ENCODE data around the gene GOLGA8F. TPM values are rescaled to one million over a fixed set of nuclear protein-coding genes. Genes with fewer than 3 reads are reported as not detected.
"Not testable (repeated sequence)": the region's sequence is repeated elsewhere in the genome, so short reads cannot be mapped to it uniquely, and the experiment has no call there.

GOLGA8F gene
- total RNA-seq, 1 experiment from 2014 or later: not detected

- H3K14ac ChIP-seq (ENCODE audit: insufficient read depth, low read length); H3K27me3 Mint-ChIP-seq (ENCODE audit: low read depth); H2BK5ac ChIP-seq (ENCODE audit: insufficient read length, low read length); H3T11ph ChIP-seq (ENCODE audit: low read length); H3K4ac ChIP-seq (ENCODE audit: low read depth, low read length); H3K27me3 ChIP-seq (ENCODE audit: insufficient read depth, low read length); H4K91ac ChIP-seq (ENCODE audit: insufficient read length, low read depth, low read length); H2BK120ac ChIP-seq (ENCODE audit: low read depth, low read length, poor library complexity, severe bottlenecking); H3K23me2 ChIP-seq (ENCODE audit: insufficient read length, low read depth, low read length, poor library complexity, severe bottlenecking); H3K79me2 ChIP-seq (ENCODE audit: insufficient read depth, low read length); H3K4me1 Mint-ChIP-seq; H4K5ac ChIP-seq (ENCODE audit: insufficient read length, low read depth, low read length); H3K9me3 Mint-ChIP-seq; H3K23ac ChIP-seq (ENCODE audit: insufficient read length, low read depth, low read length); H2AK5ac ChIP-seq (ENCODE audit: insufficient read length, low read length); H3K79me1 ChIP-seq (ENCODE audit: insufficient read depth, low read depth, low read length, poor library complexity, severe bottlenecking); H4K20me1 ChIP-seq (ENCODE audit: control insufficient read depth, insufficient read depth, insufficient read length); H4K8ac ChIP-seq (replicated peaks; ENCODE audit: insufficient read length, low read depth, low read length); H3K27ac Mint-ChIP-seq; H2AFZ ChIP-seq (ENCODE audit: low read length); DNase-seq; H3K9me3 ChIP-seq (ENCODE audit: control insufficient read depth, low read depth, low read length); H3K18ac ChIP-seq (ENCODE audit: insufficient read length, low read depth, low read length); H3K56ac ChIP-seq (ENCODE audit: insufficient read length, low read depth, low read length); H2BK15ac ChIP-seq (ENCODE audit: low read depth, low read length); H3K27ac ChIP-seq (ENCODE audit: insufficient read length, low read depth, low read length); H3K4me2 ChIP-seq (ENCODE audit: insufficient read depth, insufficient read length, low read length); H2BK20ac ChIP-seq (ENCODE audit: low read depth, low read length, poor library complexity, severe bottlenecking); H3K4me3 Mint-ChIP-seq; H3K4me1 ChIP-seq (ENCODE audit: insufficient read depth, low read length); H3K9ac ChIP-seq (ENCODE audit: extremely low read depth, insufficient read length, low read length); H2BK12ac ChIP-seq (ENCODE audit: insufficient read length, low read depth, low read length); H3K36me3 Mint-ChIP-seq (ENCODE audit: insufficient read depth in 1 of 3, low read depth in 3 of 3): not testable (repeated sequence)
- no CpG with 5 or more reads among the region's 17 CpGs for WGBS (ENCODE audit: extremely low coverage, insufficient read length, low lambda C conversion rate)
Measured at GRCh38 chr15:28365502-28365901, 13.0 kb upstream of the GOLGA8F start.

- not testable (repeated sequence) for H2BK120ac ChIP-seq (ENCODE audit: low read depth, low read length, poor library complexity, severe bottlenecking); H3K4me2 ChIP-seq (ENCODE audit: insufficient read depth, insufficient read length, low read length); H3K9ac ChIP-seq (ENCODE audit: extremely low read depth, insufficient read length, low read length); H3K23ac ChIP-seq (ENCODE audit: insufficient read length, low read depth, low read length); H3K23me2 ChIP-seq (ENCODE audit: insufficient read length, low read depth, low read length, poor library complexity, severe bottlenecking); H3K27me3 Mint-ChIP-seq (ENCODE audit: low read depth); H4K8ac ChIP-seq (replicated peaks; ENCODE audit: insufficient read length, low read depth, low read length); H3K4me1 ChIP-seq (ENCODE audit: insufficient read depth, low read length); H3K56ac ChIP-seq (ENCODE audit: insufficient read length, low read depth, low read length); H3K9me3 ChIP-seq (ENCODE audit: control insufficient read depth, low read depth, low read length); H3K4ac ChIP-seq (ENCODE audit: low read depth, low read length); H3K9me3 Mint-ChIP-seq; H3K4me3 Mint-ChIP-seq; H3K36me3 Mint-ChIP-seq (ENCODE audit: insufficient read depth in 1 of 3, low read depth in 3 of 3); H3K27ac ChIP-seq (ENCODE audit: insufficient read length, low read depth, low read length); H3K27ac Mint-ChIP-seq; H3K4me1 Mint-ChIP-seq; H4K20me1 ChIP-seq (ENCODE audit: control insufficient read depth, insufficient read depth, insufficient read length); H2BK5ac ChIP-seq (ENCODE audit: insufficient read length, low read length); H3K79me2 ChIP-seq (ENCODE audit: insufficient read depth, low read length); H3K79me1 ChIP-seq (ENCODE audit: insufficient read depth, low read depth, low read length, poor library complexity, severe bottlenecking); H2BK15ac ChIP-seq (ENCODE audit: low read depth, low read length); H3K27me3 ChIP-seq (ENCODE audit: insufficient read depth, low read length); H4K5ac ChIP-seq (ENCODE audit: insufficient read length, low read depth, low read length); H2AK5ac ChIP-seq (ENCODE audit: insufficient read length, low read length); H2BK12ac ChIP-seq (ENCODE audit: insufficient read length, low read depth, low read length); H3K18ac ChIP-seq (ENCODE audit: insufficient read length, low read depth, low read length); H3K14ac ChIP-seq (ENCODE audit: insufficient read depth, low read length); DNase-seq; H4K91ac ChIP-seq (ENCODE audit: insufficient read length, low read depth, low read length); H2BK20ac ChIP-seq (ENCODE audit: low read depth, low read length, poor library complexity, severe bottlenecking); H3T11ph ChIP-seq (ENCODE audit: low read length); H2AFZ ChIP-seq (ENCODE audit: low read length)
- WGBS (ENCODE audit: extremely low coverage, insufficient read length, low lambda C conversion rate): no CpG with 5 or more reads among the region's 3 CpGs
Measured at GRCh38 chr15:28380053-28380452, 1.6 kb downstream of the GOLGA8F start.

All from H9 (cell line).